ENCODE results near the gene MYT1. TPM values are rescaled to one million over a fixed set of nuclear protein-coding genes. Genes with fewer than 3 reads are reported as not detected.

The MYT1 gene
- total RNA-seq, 1 donor from 2014 or later = not detected

DNA sequence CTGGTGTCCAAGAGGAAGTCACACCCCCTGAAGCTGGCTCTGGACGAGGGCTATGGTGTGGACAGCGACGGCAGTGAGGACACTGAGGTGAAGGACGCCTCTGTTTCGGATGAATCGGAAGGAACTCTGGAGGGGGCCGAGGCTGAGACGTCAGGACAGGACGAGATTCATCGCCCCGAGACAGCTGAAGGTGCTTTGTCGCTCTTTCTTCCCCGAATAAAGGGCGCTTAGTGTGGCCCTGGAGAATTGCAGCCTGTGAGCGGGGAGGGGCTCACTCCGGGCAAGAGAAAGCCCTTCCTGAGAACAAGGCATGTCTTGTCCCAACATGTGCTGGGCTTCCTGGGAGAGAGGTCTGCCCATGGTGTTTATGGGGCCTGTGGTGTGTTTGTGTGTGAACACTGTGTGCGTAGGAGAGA lies 41.4 kb downstream of the MYT1 start:
- Histone ChIP-seq H3K36me3 (ENCODE audit: control insufficient read depth, insufficient read depth, low read length) (no peaks in the 10 kb centered on the region), H3K4me3 (ENCODE audit: low read depth, low read length) (no peak overlapping the region), H3K27me3 (ENCODE audit: control insufficient read depth, insufficient read depth, low read length) (peaks cover 4% of the 10 kb centered on the region)
- TF ChIP-seq, protein P1, sequence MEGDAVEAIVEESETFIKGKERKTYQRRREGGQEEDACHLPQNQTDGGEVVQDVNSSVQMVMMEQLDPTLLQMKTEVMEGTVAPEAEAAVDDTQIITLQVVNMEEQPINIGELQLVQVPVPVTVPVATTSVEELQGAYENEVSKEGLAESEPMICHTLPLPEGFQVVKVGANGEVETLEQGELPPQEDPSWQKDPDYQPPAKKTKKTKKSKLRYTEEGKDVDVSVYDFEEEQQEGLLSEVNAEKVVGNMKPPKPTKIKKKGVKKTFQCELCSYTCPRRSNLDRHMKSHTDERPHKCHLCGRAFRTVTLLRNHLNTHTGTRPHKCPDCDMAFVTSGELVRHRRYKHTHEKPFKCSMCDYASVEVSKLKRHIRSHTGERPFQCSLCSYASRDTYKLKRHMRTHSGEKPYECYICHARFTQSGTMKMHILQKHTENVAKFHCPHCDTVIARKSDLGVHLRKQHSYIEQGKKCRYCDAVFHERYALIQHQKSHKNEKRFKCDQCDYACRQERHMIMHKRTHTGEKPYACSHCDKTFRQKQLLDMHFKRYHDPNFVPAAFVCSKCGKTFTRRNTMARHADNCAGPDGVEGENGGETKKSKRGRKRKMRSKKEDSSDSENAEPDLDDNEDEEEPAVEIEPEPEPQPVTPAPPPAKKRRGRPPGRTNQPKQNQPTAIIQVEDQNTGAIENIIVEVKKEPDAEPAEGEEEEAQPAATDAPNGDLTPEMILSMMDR (IDR thresholded peaks at IDR 0.05; ENCODE audit: insufficient read depth, low read length, poor library complexity, severe bottlenecking) = no peak
- no peak for DNase-seq (ENCODE audit: low read depth)

DNA sequence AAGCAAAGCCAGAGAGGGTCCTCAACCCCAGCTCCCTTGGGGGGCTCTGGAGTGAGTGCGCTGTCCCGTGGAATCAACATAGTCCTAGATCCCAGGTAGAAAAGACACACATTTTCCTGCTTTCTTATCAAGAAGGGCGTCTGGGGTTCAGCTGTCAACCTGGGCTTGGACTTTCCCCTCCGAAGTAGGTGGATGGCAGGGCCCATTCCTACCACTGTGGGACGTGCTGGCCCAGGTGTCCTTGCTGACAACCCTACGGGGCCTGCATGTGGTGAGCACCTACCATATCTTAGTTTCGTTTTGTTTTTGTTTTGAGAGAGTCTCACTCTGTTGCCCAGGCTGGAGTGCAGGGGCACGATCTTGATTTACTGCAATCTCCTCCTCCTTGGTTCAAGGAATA lies 42.4 kb downstream of the MYT1 start:
- Histone ChIP-seq H3K36me3 (ENCODE audit: control insufficient read depth, insufficient read depth, low read length) (no peaks in the 10 kb centered on the region), H3K27me3 (ENCODE audit: control insufficient read depth, insufficient read depth, low read length) (peaks cover 14% of the 10 kb centered on the region), H3K4me3 (ENCODE audit: low read depth, low read length) (no peak overlapping the region)
- TF ChIP-seq, protein P1 (IDR thresholded peaks at IDR 0.05; ENCODE audit: insufficient read depth, low read length, poor library complexity, severe bottlenecking) = no peak
- DNase-seq (ENCODE audit: low read depth) = no peak

DNA sequence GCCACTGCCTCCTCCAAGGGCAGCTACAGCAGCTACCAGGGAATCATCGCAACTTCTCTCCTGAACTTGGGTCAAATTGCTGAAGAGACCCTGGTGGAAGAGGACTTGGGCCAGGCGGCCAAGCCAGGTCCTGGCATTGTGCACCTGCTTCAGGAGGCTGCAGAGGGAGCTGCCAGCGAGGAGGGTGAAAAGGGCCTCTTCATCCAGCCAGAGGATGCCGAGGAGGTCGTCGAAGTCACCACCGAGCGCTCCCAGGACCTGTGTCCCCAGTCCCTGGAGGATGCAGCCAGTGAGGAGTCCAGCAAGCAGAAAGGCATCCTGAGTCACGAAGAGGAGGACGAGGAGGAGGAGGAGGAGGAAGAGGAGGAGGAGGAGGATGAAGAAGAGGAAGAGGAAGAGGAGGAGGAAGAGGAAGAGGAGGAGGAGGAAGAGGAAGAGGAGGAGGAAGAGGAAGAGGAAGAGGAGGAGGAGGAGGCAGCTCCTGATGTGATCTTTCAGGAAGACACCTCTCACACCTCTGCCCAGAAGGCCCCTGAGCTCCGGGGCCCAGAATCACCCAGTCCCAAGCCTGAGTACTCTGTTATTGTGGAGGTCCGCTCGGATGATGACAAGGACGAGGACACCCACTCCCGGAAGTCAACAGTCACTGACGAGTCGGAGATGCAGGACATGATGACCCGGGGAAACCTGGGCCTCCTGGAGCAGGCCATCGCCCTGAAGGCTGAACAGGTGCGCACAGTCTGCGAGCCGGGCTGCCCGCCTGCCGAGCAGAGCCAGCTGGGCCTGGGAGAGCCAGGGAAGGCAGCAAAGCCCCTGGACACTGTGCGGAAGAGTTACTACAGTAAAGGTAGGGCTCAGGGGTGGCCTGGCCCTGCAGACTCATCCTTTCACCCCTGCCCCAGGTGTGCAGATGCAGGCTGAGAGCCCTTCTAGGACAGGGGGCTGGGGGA lies 43.7 kb downstream of the MYT1 start:
- no peaks in the 10 kb centered on the region for H3K36me3 ChIP-seq (ENCODE audit: control insufficient read depth, insufficient read depth, low read length)
- no peak overlapping the region for H3K4me3 ChIP-seq (ENCODE audit: low read depth, low read length)
- TF ChIP-seq, protein P1 (IDR thresholded peaks at IDR 0.05; ENCODE audit: insufficient read depth, low read length, poor library complexity, severe bottlenecking) = no peak
- peaks cover 20% of the 10 kb centered on the region for H3K27me3 ChIP-seq (ENCODE audit: control insufficient read depth, insufficient read depth, low read length)
- DNase-seq (ENCODE audit: low read depth) = no peak

- TF ChIP-seq, protein P1 (IDR thresholded peaks at IDR 0.05; ENCODE audit: insufficient read depth, low read length, poor library complexity, severe bottlenecking) = no peak
- H3K27me3 ChIP-seq (ENCODE audit: control insufficient read depth, insufficient read depth, low read length) = peaks cover 29% of the 10 kb centered on the region
- no peaks in the 10 kb centered on the region for H3K36me3 ChIP-seq (ENCODE audit: control insufficient read depth, insufficient read depth, low read length)
- no peak for DNase-seq (ENCODE audit: low read depth)
- H3K4me3 ChIP-seq (ENCODE audit: low read depth, low read length) = no peak overlapping the region
Measured at GRCh38 chr20:64209148-64209547, 44.9 kb downstream of the MYT1 start.

DNA sequence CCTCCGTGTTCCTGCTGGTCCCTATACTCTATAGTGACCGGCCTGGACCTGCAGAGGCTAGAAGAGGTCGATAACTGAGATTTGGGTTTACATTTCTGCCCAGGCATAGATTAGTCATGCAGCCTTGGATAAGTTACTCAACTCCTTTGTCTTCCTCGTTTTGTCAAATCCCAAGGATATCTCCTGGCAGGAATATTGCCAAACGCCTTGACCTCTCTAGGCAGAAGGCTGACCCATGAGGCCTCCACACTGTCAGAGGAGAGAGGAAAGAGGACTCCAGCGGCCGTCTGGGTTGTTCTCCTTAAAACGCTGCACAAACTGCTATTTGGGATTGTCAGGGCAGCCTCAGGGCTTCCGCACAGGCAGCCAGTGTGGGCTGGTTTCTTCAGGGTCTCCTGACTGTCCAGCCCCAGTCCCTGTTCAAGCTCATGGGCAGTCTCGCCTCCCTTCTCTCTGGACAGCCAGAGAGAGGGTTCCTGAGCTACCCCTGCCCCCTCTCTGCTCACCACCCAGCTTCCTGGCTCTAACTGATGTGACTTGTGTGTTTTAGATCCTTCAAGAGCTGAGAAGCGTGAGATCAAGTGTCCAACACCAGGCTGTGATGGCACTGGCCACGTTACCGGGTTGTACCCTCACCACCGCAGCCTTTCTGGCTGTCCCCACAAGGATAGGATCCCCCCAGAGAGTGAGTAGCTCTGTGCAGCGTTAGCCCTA lies 46.6 kb downstream of the MYT1 start:
- Histone ChIP-seq H3K4me3 (ENCODE audit: low read depth, low read length) (no peak overlapping the region), H3K36me3 (ENCODE audit: control insufficient read depth, insufficient read depth, low read length) (no peaks in the 10 kb centered on the region), H3K27me3 (ENCODE audit: control insufficient read depth, insufficient read depth, low read length) (peaks cover 29% of the 10 kb centered on the region)
- no peak for DNase-seq (ENCODE audit: low read depth)
- TF ChIP-seq, protein P1 (IDR thresholded peaks at IDR 0.05; ENCODE audit: insufficient read depth, low read length, poor library complexity, severe bottlenecking) = no peak
